CD4-positive, alpha-beta T cell (primary cell): ENCODE results near the gene RNF7. TPM values are rescaled to one million over a fixed set of nuclear protein-coding genes. Genes with fewer than 3 reads are reported as not detected.
A peak's percentile ranks its signal among the peaks of the same experiment; 100 is the strongest.

Experiments
- ATAC-seq: fragments of 200-7000 bp; cut with Tn5 transposase; one replicate; pipeline ENCODE4 v1.10.0; 2022; ENCODE audit warnings: mild to moderate bottlenecking; ENCODE audit not compliant: poor library complexity
- CTCF ChIA-PET: fragments of 350-600 bp; sonication (Branson Sonifier 250); formaldehyde crosslinking; loops from one replicate; lab custom pipeline; 2021; ENCODE audit warnings: antibody characterized with exemption, inconsistent platforms; lab: Charles Lee
- POLR2A ChIA-PET: fragments of 350-600 bp; sonication (Branson Sonifier 250); formaldehyde crosslinking; loops from one replicate; lab custom pipeline; 2021; ENCODE audit warnings: antibody characterized with exemption, inconsistent platforms; lab: Charles Lee
- DNase-seq, 14 experiments: peaks; one replicate each; pipeline ENCODE4 v3.0.0-alpha.2; 2013 to 2020; ENCODE audit warnings: mixed read lengths in 2 of 14
- H3K27ac ChIP-seq, 2 donors: one replicate each; pipeline versions ENCODE4 v1.5.1 to v1.7.0; 2013; ENCODE audit warnings: low read length in 2 of 2, low read depth in 1 of 2, mild to moderate bottlenecking in 1 of 2
- H3K27me3 ChIP-seq, 2 experiments: 1 replicate in 1 of 2; 2 replicates in 1 of 2; pipeline versions ENCODE4 v1.6.1 to v1.7.0; 2013; ENCODE audit warnings: low read length in 2 of 2, control low read depth in 1 of 2, mild to moderate bottlenecking in 1 of 2, moderate library complexity in 1 of 2; ENCODE audit not compliant: insufficient read depth in 2 of 2, control insufficient read depth in 1 of 2
- H3K36me3 ChIP-seq: one replicate; pipeline ENCODE4 v1.6.1; 2013; ENCODE audit warnings: low read length, control low read depth; ENCODE audit not compliant: insufficient read depth
- H3K4me1 ChIP-seq: one replicate; pipeline ENCODE4 v1.6.1; 2013; ENCODE audit warnings: low read length, control low read depth; ENCODE audit not compliant: insufficient read depth
- H3K4me3 ChIP-seq: one replicate; pipeline ENCODE4 v1.5.1; 2013; ENCODE audit warnings: mild to moderate bottlenecking, low read length, moderate library complexity
- H3K9me3 ChIP-seq, 2 experiments: 1 replicate in 1 of 2; 2 replicates in 1 of 2; pipeline versions ENCODE4 v1.6.1 to v1.7.0; 2013; ENCODE audit warnings: low read length in 2 of 2, mild to moderate bottlenecking in 2 of 2, control low read depth in 1 of 2, moderate library complexity in 1 of 2; ENCODE audit not compliant: control insufficient read depth in 1 of 2, insufficient read depth in 1 of 2
- H3K27ac Mint-ChIP-seq: one replicate; pipeline ENCODE4 v1.8.0; 2020; ENCODE audit warnings: mixed read lengths
- H3K27me3 Mint-ChIP-seq: one replicate; pipeline ENCODE4 v1.8.0; 2021; ENCODE audit warnings: mixed read lengths
- H3K36me3 Mint-ChIP-seq: one replicate; pipeline ENCODE4 v1.8.0; 2021; ENCODE audit warnings: low read depth, mixed read lengths
- H3K4me1 Mint-ChIP-seq: one replicate; pipeline ENCODE4 v1.8.0; 2021; ENCODE audit warnings: low read depth, mixed read lengths
- H3K4me3 Mint-ChIP-seq: one replicate; pipeline ENCODE4 v1.8.0; 2020; ENCODE audit warnings: mild to moderate bottlenecking, mixed read lengths
- H3K9me3 Mint-ChIP-seq: one replicate; pipeline ENCODE4 v1.8.0; 2020; ENCODE audit warnings: mixed read lengths
- CTCF ChIP-seq: fragments of 200-600 bp; IDR thresholded peaks from one replicate; pipeline ENCODE4 v1.8.0; 2022; ENCODE audit warnings: antibody characterized with exemption, mild to moderate bottlenecking
- intact Hi-C, 2 experiments: fragments of 100-400 bp; cut with DNase I in 1 of 2; cut with micrococcal nuclease in 1 of 2; formaldehyde crosslinking; loops; one replicate each; pipeline versions ENCODE4 v1.15.1 to v1.9.0; 2023 to 2025; cut with DNase I, micrococcal nuclease
- total RNA-seq, 174 experiments: library from RNA in 2 of 174; stranded (reverse) in 2 of 174; gene quantifications; one replicate each; pipeline ENCODE4 v1.2.3 and lab custom pipeline; 2021 to 2026

Gene RNF7
- total RNA-seq, 2 experiments from 2014 or later, result 60.7 to 65.7 TPM

- peak overlapping the region; percentile 83 for H3K4me3 Mint-ChIP-seq
- ATAC-seq, result no peak
- H3K4me3 ChIP-seq, result no peak overlapping the region
- peaks cover 63% of the 10 kb centered on the region for H3K4me1 Mint-ChIP-seq
- CTCF ChIA-PET, result interaction anchor here (3.3 kb wide), 1 partner anchor 79 kb away, joined by 22 read pairs; no protein-coding TSS in a partner anchor
- intact Hi-C loops, result loop anchor here (1.0 to 10.0 kb wide), 4 partner anchors 57 to 80 kb away; partner anchors contain the start of gene RNF7 (in 2 of the 2)
- no peaks in the 10 kb centered on the region for H3K27me3 ChIP-seq
- DNase-seq, result no peak
- TF ChIP-seq CTCF, result no peak
- H3K27me3 Mint-ChIP-seq, result no peaks in the 10 kb centered on the region
- no peaks in the 10 kb centered on the region for H3K9me3 Mint-ChIP-seq
- POLR2A ChIA-PET, result interaction anchor here (0.7 to 3.5 kb wide), 8 partner anchors 12 to 1205 kb away, joined by 3 to 69 read pairs (median 7); partner anchors contain the start of genes ATP1B3, RNF7 and U2SURP
- H3K4me1 ChIP-seq, result peaks cover 56% of the 10 kb centered on the region
- peak overlapping the region in 1 of 2 donors; percentile 88 for H3K27ac ChIP-seq
- peak overlapping the region; percentile 93 for H3K27ac Mint-ChIP-seq
- H3K9me3 ChIP-seq, result no peaks in the 10 kb centered on the region
- H3K36me3 Mint-ChIP-seq, result no peaks in the 10 kb centered on the region
- H3K36me3 ChIP-seq, result no peaks in the 10 kb centered on the region
These were observed 57.6 kb downstream of the RNF7 start for GRCh38 chr3:141795741-141796080.

DNA sequence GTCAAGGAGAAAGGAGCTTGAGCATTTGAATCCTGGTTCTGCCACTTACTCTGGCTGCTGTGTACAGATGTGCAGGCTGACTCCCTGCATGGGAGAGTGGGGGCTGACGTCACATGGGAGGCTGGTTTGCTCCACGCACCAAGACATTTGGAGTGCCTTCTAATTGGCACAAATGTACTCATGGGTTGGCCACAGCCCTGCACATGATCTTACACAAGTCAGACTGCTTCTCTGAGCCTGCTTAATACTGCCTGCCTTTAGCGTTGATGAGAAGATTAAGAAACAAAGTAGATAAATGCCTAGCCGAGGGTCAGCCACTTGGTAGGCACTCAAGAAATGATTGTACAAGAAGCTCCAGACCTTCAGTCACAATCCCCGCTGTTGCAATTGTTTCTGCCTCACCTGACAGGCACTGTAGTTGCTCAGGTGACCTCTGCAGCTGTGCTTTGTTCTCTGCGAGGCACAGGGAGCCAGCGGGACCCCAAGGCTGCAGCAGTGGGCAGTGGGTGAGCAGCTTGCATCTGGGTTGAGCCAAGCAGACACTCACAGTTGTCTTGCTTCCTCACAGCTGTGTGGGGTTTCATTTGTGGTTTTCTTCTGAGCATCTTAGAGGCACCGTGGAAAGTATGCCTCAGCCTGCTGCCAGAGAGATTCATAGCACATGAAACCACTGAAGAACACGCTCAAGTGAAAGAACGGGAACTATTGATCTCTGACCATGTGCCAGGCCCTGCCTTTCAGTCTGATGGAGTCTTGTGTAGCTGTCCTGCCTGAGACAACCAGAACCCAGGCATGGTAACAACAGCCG, 58.2 kb downstream of the RNF7 start:
- no peak for TF ChIP-seq CTCF
- no peaks in the 10 kb centered on the region for H3K36me3 ChIP-seq
- Mint-ChIP-seq H3K4me3 (peak overlapping the region; percentile 83), H3K27ac (peak overlapping the region; percentile 93), H3K27me3 (no peaks in the 10 kb centered on the region), H3K9me3 (no peaks in the 10 kb centered on the region), H3K36me3 (no peaks in the 10 kb centered on the region), H3K4me1 (peaks cover 63% of the 10 kb centered on the region)
- DNase-seq (peak; percentile 23 to 81 (median 48)), ATAC-seq (peak; percentile 74)
- H3K9me3 ChIP-seq, result no peaks in the 10 kb centered on the region
- H3K27me3 ChIP-seq, result no peaks in the 10 kb centered on the region
- intact Hi-C loops, result loop anchor here (1.0 to 10.0 kb wide), 4 partner anchors 57 to 79 kb away; partner anchors contain the start of gene RNF7 (in 2 of the 2)
- ChIA-PET POLR2A (interaction anchor here (0.7 to 3.5 kb wide), 14 partner anchors 8 to 1205 kb away, joined by 3 to 69 read pairs (median 4); partner anchors contain the start of genes ATP1B3, ATR, RNF7 and U2SURP), CTCF (interaction anchor here (3.3 kb wide), 1 partner anchor 79 kb away, joined by 22 read pairs; no protein-coding TSS in a partner anchor)
- H3K4me1 ChIP-seq, result peaks cover 56% of the 10 kb centered on the region
- H3K27ac ChIP-seq, result peak overlapping the region; percentile 88 to 89
- peak overlapping the region; percentile 53 for H3K4me3 ChIP-seq

Other genes with a start within 250 kb of the RNF7 start
- gene GRK7, start 25.1 kb downstream of the RNF7 start, total RNA-seq, result under 1 TPM; 0.19 to 0.22 TPM
- 10 to 100 TPM; 22.2 to 22.5 TPM for gene ATP1B3, start 138.3 kb downstream of the RNF7 start, total RNA-seq